Natural killer cell (primary cell): ENCODE results near the gene FRK. TPM values are rescaled to one million over a fixed set of nuclear protein-coding genes. Genes with fewer than 3 reads are reported as not detected.

Experiments
- ATAC-seq, 3 donors: fragments of 150-1000 bp in 2 of 3; fragments of 200-7000 bp in 1 of 3; cut with Tn5 transposase; 1 replicate in 1 of 3; 2 replicates in 2 of 3; pipeline ENCODE4 v1.10.0; 2021; ENCODE audit warnings: mild to moderate bottlenecking in 2 of 3, moderate library complexity in 2 of 3
- DNase-seq, 2 donors: peaks; one replicate each; pipeline versions ENCODE4 v3.0.0 to v3.0.0-alpha.2; 2013 to 2021; ENCODE audit warnings: mixed read lengths in 1 of 2
- H3K27ac ChIP-seq: one replicate; pipeline ENCODE4 v1.5.1; 2013; ENCODE audit warnings: mild to moderate bottlenecking, low read length
- H3K27me3 ChIP-seq: one replicate; pipeline ENCODE4 v1.6.1; 2013; ENCODE audit warnings: low read length; ENCODE audit not compliant: control insufficient read depth, insufficient read depth
- H3K36me3 ChIP-seq: one replicate; pipeline ENCODE4 v1.6.1; 2013; ENCODE audit warnings: low read length; ENCODE audit not compliant: control insufficient read depth, insufficient read depth
- H3K4me1 ChIP-seq: one replicate; pipeline ENCODE4 v1.6.1; 2013; ENCODE audit warnings: low read length; ENCODE audit not compliant: control insufficient read depth, insufficient read depth
- H3K4me3 ChIP-seq: one replicate; pipeline ENCODE4 v1.5.1; 2013; ENCODE audit warnings: low read length
- H3K9me3 ChIP-seq: one replicate; pipeline ENCODE4 v1.6.1; 2013; ENCODE audit warnings: low read length; ENCODE audit not compliant: control insufficient read depth, insufficient read depth
- H3K27ac Mint-ChIP-seq, 2 donors: one replicate each; pipeline ENCODE4 v1.8.0; 2022; ENCODE audit warnings: mild to moderate bottlenecking in 2 of 2, mixed read lengths in 2 of 2, moderate library complexity in 1 of 2
- H3K27me3 Mint-ChIP-seq, 2 donors: one replicate each; pipeline ENCODE4 v1.8.0; 2022; ENCODE audit warnings: low read depth in 2 of 2, mixed read lengths in 2 of 2
- H3K36me3 Mint-ChIP-seq: one replicate; pipeline ENCODE4 v1.8.0; 2022; ENCODE audit warnings: mixed read lengths
- H3K4me1 Mint-ChIP-seq, 2 donors: one replicate each; pipeline ENCODE4 v1.8.0; 2022; ENCODE audit warnings: mixed read lengths in 2 of 2
- H3K4me3 Mint-ChIP-seq: one replicate; pipeline ENCODE4 v1.8.0; 2022; ENCODE audit warnings: mild to moderate bottlenecking, moderate library complexity, mixed read lengths
- H3K9me3 Mint-ChIP-seq, 2 donors: one replicate each; pipeline ENCODE4 v1.8.0; 2022; ENCODE audit warnings: mixed read lengths in 2 of 2
- CTCF ChIP-seq: fragments of 200-600 bp; IDR thresholded peaks from one replicate; pipeline ENCODE4 v1.8.0; 2022; ENCODE audit warnings: antibody characterized with exemption
- WGBS: methylation state at CpG from one replicate; pipeline ENCODE4 v1.1.7; 2013; ENCODE audit warnings: missing lambda C conversion rate; ENCODE audit not compliant: insufficient coverage; 5-methylcytosine and 5-hydroxymethylcytosine counted together
- intact Hi-C: fragments of 100-400 bp; cut with micrococcal nuclease; formaldehyde crosslinking; loops from one replicate; pipeline ENCODE4 v1.14.2; 2022
- total RNA-seq, 4 donors: library from RNA; stranded (reverse); fragments of 120-200 nt in 1 of 4; gene quantifications; one replicate each; pipeline versions ENCODE4 v1.2.3 to v1.2.4, GENCODE V29; 2013 to 2022

FRK gene
- total RNA-seq, 3 donors from 2014 or later (not counting 1 experiment from before 2014, with no cell fraction given): not detected

- H3K27ac ChIP-seq: no peak overlapping the region
- Mint-ChIP-seq H3K36me3 (no peaks in the 10 kb centered on the region), H3K4me3 (no peak overlapping the region), H3K9me3 (peaks cover 0 to 2% of the 10 kb centered on the region in 2 donors), H3K4me1 (no peaks in the 10 kb centered on the region), H3K27ac (no peak overlapping the region), H3K27me3 (no peaks in the 10 kb centered on the region)
- no peaks in the 10 kb centered on the region for H3K36me3 ChIP-seq
- H3K4me1 ChIP-seq: no peaks in the 10 kb centered on the region
- WGBS: 93% methylated on average over 2 of the region's 3 CpGs
- no peak overlapping the region for H3K4me3 ChIP-seq
- ATAC-seq (no peak), DNase-seq (no peak)
- H3K27me3 ChIP-seq: no peaks in the 10 kb centered on the region
- no peaks in the 10 kb centered on the region for H3K9me3 ChIP-seq
- no peak for TF ChIP-seq CTCF
- intact Hi-C loops: no loop called here
Measured at GRCh38 chr6:115958958-115959357, 101.7 kb downstream of the FRK start.

- DNase-seq (no peak), ATAC-seq (no peak)
- H3K4me1 Mint-ChIP-seq: no peaks in the 10 kb centered on the region
- Histone ChIP-seq H3K4me3 (no peak overlapping the region), H3K27me3 (no peaks in the 10 kb centered on the region), H3K9me3 (no peaks in the 10 kb centered on the region), H3K36me3 (no peaks in the 10 kb centered on the region), H3K27ac (no peak overlapping the region), H3K4me1 (no peaks in the 10 kb centered on the region)
- intact Hi-C loops: no loop called here
- H3K27ac Mint-ChIP-seq: no peak overlapping the region
- no peaks in the 10 kb centered on the region for H3K27me3 Mint-ChIP-seq
- H3K4me3 Mint-ChIP-seq: no peak overlapping the region
- 72% methylated on average over 2 of the region's 2 CpGs for WGBS
- H3K36me3 Mint-ChIP-seq: no peaks in the 10 kb centered on the region
- H3K9me3 Mint-ChIP-seq: peaks cover 0 to 4% of the 10 kb centered on the region in 2 donors
- no peak for TF ChIP-seq CTCF
Measured at GRCh38 chr6:115954740-115955139, 106.0 kb downstream of the FRK start.

GRCh38 chr6:115948751-115949150 lies 111.9 kb downstream of the FRK start:
- Mint-ChIP-seq H3K27ac (no peak overlapping the region), H3K9me3 (peaks cover 8 to 12% of the 10 kb centered on the region in 2 donors), H3K27me3 (no peaks in the 10 kb centered on the region), H3K36me3 (no peaks in the 10 kb centered on the region), H3K4me3 (no peak overlapping the region), H3K4me1 (no peaks in the 10 kb centered on the region)
- no peak for ATAC-seq
- Histone ChIP-seq H3K27ac (no peak overlapping the region), H3K9me3 (no peaks in the 10 kb centered on the region), H3K27me3 (no peaks in the 10 kb centered on the region), H3K4me3 (no peak overlapping the region), H3K4me1 (no peaks in the 10 kb centered on the region), H3K36me3 (no peaks in the 10 kb centered on the region)
- DNase-seq: no peak
- intact Hi-C loops: no loop called here
- TF ChIP-seq CTCF: no peak

GRCh38 chr6:115947966-115948541 lies 112.6 kb downstream of the FRK start:
- 89% methylated on average over 2 of the region's 2 CpGs for WGBS
- DNase-seq (no peak), ATAC-seq (no peak)
- H3K27me3 ChIP-seq: no peaks in the 10 kb centered on the region
- Mint-ChIP-seq H3K4me1 (no peaks in the 10 kb centered on the region), H3K9me3 (peaks cover 8 to 12% of the 10 kb centered on the region in 2 donors), H3K27me3 (no peaks in the 10 kb centered on the region), H3K4me3 (no peak overlapping the region), H3K36me3 (no peaks in the 10 kb centered on the region), H3K27ac (no peak overlapping the region)
- no peaks in the 10 kb centered on the region for H3K9me3 ChIP-seq
- no peaks in the 10 kb centered on the region for H3K36me3 ChIP-seq
- H3K4me3 ChIP-seq: no peak overlapping the region
- intact Hi-C loops: no loop called here
- no peak overlapping the region for H3K27ac ChIP-seq
- H3K4me1 ChIP-seq: no peaks in the 10 kb centered on the region
- no peak for TF ChIP-seq CTCF
